ENCODE data around the gene NDST1. TPM values are rescaled to one million over a fixed set of nuclear protein-coding genes. Genes with fewer than 3 reads are reported as not detected.

The NDST1 gene
- polyA plus RNA-seq, 2 of the 4 experiments (the other 2 are of a cell fraction), result 24.4 to 50.8 TPM

DNA sequence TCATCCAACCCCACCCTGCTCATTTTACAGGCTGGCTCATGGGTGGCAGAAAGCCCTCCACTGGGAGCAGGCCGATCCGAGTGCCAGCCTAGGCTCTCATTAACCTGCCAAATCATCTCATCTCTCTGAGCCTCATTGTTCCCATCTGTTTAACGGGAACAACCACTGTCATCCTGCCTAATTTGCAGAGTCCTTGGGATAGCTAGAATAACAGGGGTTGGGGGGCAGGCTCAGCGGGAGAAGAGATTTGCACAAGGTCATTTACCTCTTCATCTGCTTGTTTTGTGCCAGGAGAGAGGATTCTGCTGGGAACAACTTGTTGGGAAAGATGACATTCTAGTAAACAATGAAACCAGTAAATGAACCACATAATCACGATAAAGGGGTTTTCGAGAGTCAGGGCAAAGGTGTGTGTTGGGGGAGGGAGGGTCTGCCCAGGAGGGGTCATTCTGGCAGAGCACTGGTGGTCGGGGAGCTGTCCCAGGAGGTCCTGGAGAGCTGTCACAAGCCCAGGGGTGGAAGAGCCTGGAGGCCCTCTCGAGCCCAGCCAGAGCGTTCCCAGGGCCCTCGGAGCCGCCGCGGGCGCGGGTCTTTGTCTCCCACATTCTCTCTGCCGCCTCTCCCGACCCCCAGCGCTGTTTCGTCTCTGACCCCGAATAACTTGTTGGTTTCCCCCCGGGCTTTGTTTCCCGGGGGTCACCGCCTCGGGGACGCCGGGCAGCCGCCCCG lies 22.8 kb upstream of the NDST1 start:
- FAIRE-seq, result no peak
- peak overlapping the region; percentile 67 for H3K4me2 ChIP-seq
- no peak for DNase-seq (ENCODE audit: low read depth in 1 of 2, low spot score in 1 of 2)
- no peaks in the 10 kb centered on the region for H3K9me3 ChIP-seq
- TF ChIP-seq CBX8 (IDR thresholded peaks at IDR 0.05) (no peak), GATA3 (IDR thresholded peaks at IDR 0.05; ENCODE audit: borderline replicate concordance) (no peak), RCOR1 (IDR thresholded peaks at IDR 0.05; ENCODE audit: low read depth, low read length) (no peak), CHD4 (IDR thresholded peaks at IDR 0.05; ENCODE audit: borderline replicate concordance) (peak; percentile 78; the same call in 1 of the 2 replicates), REST (IDR thresholded peaks at IDR 0.05) (no peak), JUN (IDR thresholded peaks at IDR 0.05) (no peak), ZSCAN20 (CRISPR knock-in tag; IDR thresholded peaks at IDR 0.05) (no peak), KDM1A (IDR thresholded peaks at IDR 0.05; ENCODE audit: low read depth) (peak; percentile 86; the same call in 1 of the 2 replicates)
- TF ChIP-seq, protein P1, sequence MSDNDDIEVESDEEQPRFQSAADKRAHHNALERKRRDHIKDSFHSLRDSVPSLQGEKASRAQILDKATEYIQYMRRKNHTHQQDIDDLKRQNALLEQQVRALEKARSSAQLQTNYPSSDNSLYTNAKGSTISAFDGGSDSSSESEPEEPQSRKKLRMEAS (IDR thresholded peaks at IDR 0.05), result no peak
- H3K4me3 ChIP-seq, result peak overlapping the region; percentile 87
- ATAC-seq, result peak in 1 of 2 experiments; percentile 34; a peak in 3 of 6 replicates
- peak overlapping the region; percentile 98 to 100 for H3K27ac ChIP-seq
- CTCF ChIA-PET, result interaction anchor here (0.7 to 33.5 kb wide), 7 partner anchors 10 to 60 kb away, joined by 3 to 439 read pairs (median 7); partner anchors contain the start of gene NDST1
- POLR2A ChIA-PET, result interaction anchor here (1.0 to 1.3 kb wide), 6 partner anchors 11 to 36 kb away, joined by 3 to 9 read pairs (median 4); no protein-coding TSS in a partner anchor
- peaks cover 38% of the 10 kb centered on the region for H3K4me1 ChIP-seq
- 15% methylated on average over 23 of the region's 28 CpGs for WGBS (ENCODE audit: missing lambda C conversion rate)

DNA sequence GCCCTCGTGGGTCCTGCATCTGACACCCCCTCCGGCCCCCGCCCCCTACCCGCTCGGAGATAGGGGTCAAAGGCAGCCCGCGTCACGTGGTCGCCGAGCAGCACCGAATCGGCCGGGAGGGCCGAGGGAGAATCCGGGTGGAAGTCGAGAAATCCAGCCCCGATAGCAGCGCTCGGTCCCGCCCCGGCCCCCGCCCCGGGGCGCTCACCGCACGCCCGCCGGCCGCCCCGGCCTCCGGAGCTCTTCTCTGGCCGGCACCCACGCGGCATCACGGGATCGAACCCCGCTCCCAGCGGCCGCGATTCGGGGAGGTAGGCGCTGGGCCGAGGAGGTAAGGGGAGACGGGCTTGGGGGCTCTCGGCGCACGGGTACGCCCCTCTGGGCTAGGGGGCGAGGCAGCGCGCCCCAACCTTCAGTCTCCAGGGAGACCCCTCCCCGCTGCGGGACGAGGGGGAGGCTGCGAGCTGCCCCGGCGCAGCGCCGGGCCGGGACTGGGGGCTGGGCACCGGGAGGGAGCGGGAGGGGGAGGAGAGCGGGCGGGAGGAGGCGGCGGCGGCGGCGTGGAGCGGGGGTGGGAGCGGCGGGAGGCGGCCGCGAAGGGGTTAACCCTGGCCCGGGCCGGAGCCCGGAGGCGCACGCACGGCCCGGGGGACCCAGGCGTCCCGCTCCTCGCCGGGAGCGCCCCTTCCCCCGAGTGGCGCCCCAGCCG lies 22.1 kb upstream of the NDST1 start:
- CTCF ChIA-PET, result interaction anchor here (0.5 to 33.5 kb wide), 4 partner anchors 8 to 59 kb away, joined by 3 to 439 read pairs (median 10); partner anchors contain the start of gene NDST1
- POLR2A ChIA-PET, result interaction anchor here (1.0 to 1.3 kb wide), 6 partner anchors 12 to 37 kb away, joined by 3 to 9 read pairs (median 4); no protein-coding TSS in a partner anchor
- DNase-seq (ENCODE audit: low read depth in 1 of 2, low spot score in 1 of 2), result peak; percentile 48 to 82
- TF ChIP-seq JUN (IDR thresholded peaks at IDR 0.05) (peak; percentile 18 to 42; a peak in 1 of 5 replicates), ZNF302 (CRISPR knock-in tag; IDR thresholded peaks at IDR 0.05) (no peak), USF2 (IDR thresholded peaks at IDR 0.05) (peak; percentile 78), CTCF (IDR thresholded peaks at IDR 0.05) (no peak), ZFP36 (IDR thresholded peaks at IDR 0.05; ENCODE audit: borderline replicate concordance, partially characterized antibody) (no peak), EP300 (IDR thresholded peaks at IDR 0.05) (no peak), POLR2A (IDR thresholded peaks at IDR 0.05; ENCODE audit: low read length) (peak; percentile 9; the same call in 1 of the 2 replicates), TP53 (CRISPR knock-in tag; IDR thresholded peaks at IDR 0.05) (no peak), FOSB (CRISPR knock-in tag; IDR thresholded peaks at IDR 0.05) (no peak), REST (IDR thresholded peaks at IDR 0.05) (no peak), NFE2L2 (conservative IDR thresholded peaks at IDR 0.05; ENCODE audit: low read length) (no peak), CBX8 (IDR thresholded peaks at IDR 0.05) (no peak), CEBPB (IDR thresholded peaks at IDR 0.05) (no peak), TFCP2L1 (CRISPR knock-in tag; IDR thresholded peaks at IDR 0.05) (no peak), MAFK (IDR thresholded peaks at IDR 0.05; ENCODE audit: partially characterized antibody) (no peak)
- TF ChIP-seq, protein P1 (IDR thresholded peaks at IDR 0.05), result peak; percentile 69
- TF ChIP-seq, protein P2, sequence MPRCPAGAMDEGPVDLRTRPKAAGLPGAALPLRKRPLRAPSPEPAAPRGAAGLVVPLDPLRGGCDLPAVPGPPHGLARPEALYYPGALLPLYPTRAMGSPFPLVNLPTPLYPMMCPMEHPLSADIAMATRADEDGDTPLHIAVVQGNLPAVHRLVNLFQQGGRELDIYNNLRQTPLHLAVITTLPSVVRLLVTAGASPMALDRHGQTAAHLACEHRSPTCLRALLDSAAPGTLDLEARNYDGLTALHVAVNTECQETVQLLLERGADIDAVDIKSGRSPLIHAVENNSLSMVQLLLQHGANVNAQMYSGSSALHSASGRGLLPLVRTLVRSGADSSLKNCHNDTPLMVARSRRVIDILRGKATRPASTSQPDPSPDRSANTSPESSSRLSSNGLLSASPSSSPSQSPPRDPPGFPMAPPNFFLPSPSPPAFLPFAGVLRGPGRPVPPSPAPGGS (IDR thresholded peaks at IDR 0.05), result 0 out of 3 replicates have a peak, but pooled peaks have one; percentile 33
- H3K27ac ChIP-seq, result peak overlapping the region; percentile 98 to 100
- peak; percentile 61 to 65 for ATAC-seq
- peak overlapping the region; percentile 87 for H3K4me3 ChIP-seq
- peak overlapping the region; percentile 67 for H3K4me2 ChIP-seq
- H3K9me3 ChIP-seq, result no peaks in the 10 kb centered on the region
- no peak for FAIRE-seq
- H3K4me1 ChIP-seq, result peaks cover 46% of the 10 kb centered on the region
- WGBS (ENCODE audit: missing lambda C conversion rate), result 0% methylated on average over 8 of the region's 90 CpGs
